Measurements from ENCODE around the gene YARS1. TPM values are rescaled to one million over a fixed set of nuclear protein-coding genes. Genes with fewer than 3 reads are reported as not detected.

The YARS1 gene
- total and polyA plus RNA-seq, 2 of the 13 experiments (the other 11 are each of a cell fraction or from before 2014, with no cell fraction given) = 50.1 to 113 TPM

DNA sequence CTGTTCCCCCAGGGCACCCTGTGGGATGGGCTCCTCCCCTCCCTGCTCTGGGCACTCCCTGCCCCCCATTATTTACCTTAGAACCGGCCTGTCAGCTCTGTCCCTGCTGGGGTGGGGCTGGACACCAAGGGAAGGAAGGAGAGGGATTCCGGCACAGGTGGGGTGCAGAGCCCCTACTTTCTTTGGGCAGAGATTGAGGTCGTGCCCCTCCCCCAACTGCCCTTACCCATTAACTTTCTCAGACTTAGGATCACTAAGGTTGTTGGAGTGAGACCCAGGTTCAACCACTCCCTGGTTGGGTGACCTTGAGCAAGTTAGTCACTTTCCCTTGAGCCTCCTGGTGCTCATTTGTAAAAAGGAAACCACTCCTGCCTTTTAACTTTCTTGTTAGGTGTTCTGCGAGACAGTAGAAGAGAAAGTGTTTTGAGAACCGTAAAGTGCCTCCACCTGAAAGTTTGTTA lies 57.6 kb downstream of the YARS1 start (continued):
- TF ChIP-seq, protein P1, sequence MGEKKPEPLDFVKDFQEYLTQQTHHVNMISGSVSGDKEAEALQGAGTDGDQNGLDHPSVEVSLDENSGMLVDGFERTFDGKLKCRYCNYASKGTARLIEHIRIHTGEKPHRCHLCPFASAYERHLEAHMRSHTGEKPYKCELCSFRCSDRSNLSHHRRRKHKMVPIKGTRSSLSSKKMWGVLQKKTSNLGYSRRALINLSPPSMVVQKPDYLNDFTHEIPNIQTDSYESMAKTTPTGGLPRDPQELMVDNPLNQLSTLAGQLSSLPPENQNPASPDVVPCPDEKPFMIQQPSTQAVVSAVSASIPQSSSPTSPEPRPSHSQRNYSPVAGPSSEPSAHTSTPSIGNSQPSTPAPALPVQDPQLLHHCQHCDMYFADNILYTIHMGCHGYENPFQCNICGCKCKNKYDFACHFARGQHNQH (CRISPR knock-in tag; IDR thresholded peaks at IDR 0.05) = no peak
- TF ChIP-seq GFI1 (CRISPR knock-in tag; IDR thresholded peaks at IDR 0.05; ENCODE audit: borderline replicate concordance) = no peak
- TF ChIP-seq NR1H2 (CRISPR knock-in tag; IDR thresholded peaks at IDR 0.05; ENCODE audit: borderline replicate concordance, low read depth) = no peak
- no peak for TF ChIP-seq ZNF382 (CRISPR knock-in tag; IDR thresholded peaks at IDR 0.05; ENCODE audit: borderline replicate concordance)
- no peak for TF ChIP-seq HOXA3 (CRISPR knock-in tag; IDR thresholded peaks at IDR 0.05)
- TF ChIP-seq GPN1 (CRISPR knock-in tag; IDR thresholded peaks at IDR 0.05; ENCODE audit: borderline replicate concordance) = no peak
- TF ChIP-seq KLF6 (CRISPR knock-in tag; IDR thresholded peaks at IDR 0.05) = 0 out of 2 replicates have a peak, but pooled peaks have one; percentile 38
- TF ChIP-seq SMC3 (IDR thresholded peaks at IDR 0.05; ENCODE audit: low read length) = no peak
- no peak for TF ChIP-seq FOXK2 (IDR thresholded peaks at IDR 0.05)
- TF ChIP-seq, protein P2, sequence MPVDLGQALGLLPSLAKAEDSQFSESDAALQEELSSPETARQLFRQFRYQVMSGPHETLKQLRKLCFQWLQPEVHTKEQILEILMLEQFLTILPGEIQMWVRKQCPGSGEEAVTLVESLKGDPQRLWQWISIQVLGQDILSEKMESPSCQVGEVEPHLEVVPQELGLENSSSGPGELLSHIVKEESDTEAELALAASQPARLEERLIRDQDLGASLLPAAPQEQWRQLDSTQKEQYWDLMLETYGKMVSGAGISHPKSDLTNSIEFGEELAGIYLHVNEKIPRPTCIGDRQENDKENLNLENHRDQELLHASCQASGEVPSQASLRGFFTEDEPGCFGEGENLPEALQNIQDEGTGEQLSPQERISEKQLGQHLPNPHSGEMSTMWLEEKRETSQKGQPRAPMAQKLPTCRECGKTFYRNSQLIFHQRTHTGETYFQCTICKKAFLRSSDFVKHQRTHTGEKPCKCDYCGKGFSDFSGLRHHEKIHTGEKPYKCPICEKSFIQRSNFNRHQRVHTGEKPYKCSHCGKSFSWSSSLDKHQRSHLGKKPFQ (CRISPR knock-in tag; IDR thresholded peaks at IDR 0.05; ENCODE audit: insufficient replicate concordance) = no peak
- no peak for TF ChIP-seq ZNF737 (CRISPR knock-in tag; IDR thresholded peaks at IDR 0.05; ENCODE audit: borderline replicate concordance)
- no peak for TF ChIP-seq BORCS8-MEF2B (CRISPR knock-in tag; IDR thresholded peaks at IDR 0.05)
- TF ChIP-seq SRSF9 (IDR thresholded peaks at IDR 0.05; ENCODE audit: borderline replicate concordance, insufficient read depth, low read depth, low read length, poor library complexity, severe bottlenecking) = no peak
- 0 out of 2 replicates have a peak, but pooled peaks have one; percentile 20 for TF ChIP-seq FOXA3 (CRISPR knock-in tag; IDR thresholded peaks at IDR 0.05)
- TF ChIP-seq POLR2A (IDR thresholded peaks at IDR 0.05; ENCODE audit: insufficient read depth in 1 of 2, low read depth in 2 of 2, low read length in 2 of 2) = no peak; a peak in 1 of 4 replicates
- TF ChIP-seq NR2C2 (CRISPR knock-in tag; IDR thresholded peaks at IDR 0.05; ENCODE audit: borderline replicate concordance) = no peak
- TF ChIP-seq, protein P3, sequence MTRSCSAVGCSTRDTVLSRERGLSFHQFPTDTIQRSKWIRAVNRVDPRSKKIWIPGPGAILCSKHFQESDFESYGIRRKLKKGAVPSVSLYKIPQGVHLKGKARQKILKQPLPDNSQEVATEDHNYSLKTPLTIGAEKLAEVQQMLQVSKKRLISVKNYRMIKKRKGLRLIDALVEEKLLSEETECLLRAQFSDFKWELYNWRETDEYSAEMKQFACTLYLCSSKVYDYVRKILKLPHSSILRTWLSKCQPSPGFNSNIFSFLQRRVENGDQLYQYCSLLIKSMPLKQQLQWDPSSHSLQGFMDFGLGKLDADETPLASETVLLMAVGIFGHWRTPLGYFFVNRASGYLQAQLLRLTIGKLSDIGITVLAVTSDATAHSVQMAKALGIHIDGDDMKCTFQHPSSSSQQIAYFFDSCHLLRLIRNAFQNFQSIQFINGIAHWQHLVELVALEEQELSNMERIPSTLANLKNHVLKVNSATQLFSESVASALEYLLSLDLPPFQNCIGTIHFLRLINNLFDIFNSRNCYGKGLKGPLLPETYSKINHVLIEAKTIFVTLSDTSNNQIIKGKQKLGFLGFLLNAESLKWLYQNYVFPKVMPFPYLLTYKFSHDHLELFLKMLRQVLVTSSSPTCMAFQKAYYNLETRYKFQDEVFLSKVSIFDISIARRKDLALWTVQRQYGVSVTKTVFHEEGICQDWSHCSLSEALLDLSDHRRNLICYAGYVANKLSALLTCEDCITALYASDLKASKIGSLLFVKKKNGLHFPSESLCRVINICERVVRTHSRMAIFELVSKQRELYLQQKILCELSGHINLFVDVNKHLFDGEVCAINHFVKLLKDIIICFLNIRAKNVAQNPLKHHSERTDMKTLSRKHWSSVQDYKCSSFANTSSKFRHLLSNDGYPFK (CRISPR knock-in tag; IDR thresholded peaks at IDR 0.05; ENCODE audit: borderline replicate concordance) = no peak
- no peak for TF ChIP-seq NCOR1 (IDR thresholded peaks at IDR 0.05; ENCODE audit: borderline replicate concordance, low read length)
- no peak for TF ChIP-seq ZNF562 (CRISPR knock-in tag; IDR thresholded peaks at IDR 0.05; ENCODE audit: borderline replicate concordance)
- no peak for TF ChIP-seq MYC (CRISPR knock-in tag; IDR thresholded peaks at IDR 0.05; ENCODE audit: borderline replicate concordance)
- TF ChIP-seq EP300 (IDR thresholded peaks at IDR 0.05; ENCODE audit: low read depth in 2 of 2, low read length in 2 of 2) = no peak
- TF ChIP-seq EP300 (CRISPR knock-in tag; IDR thresholded peaks at IDR 0.05; ENCODE audit: borderline replicate concordance) = no peak
- TF ChIP-seq SP2 (CRISPR knock-in tag; IDR thresholded peaks at IDR 0.05) = no peak
- TF ChIP-seq ZNF557 (CRISPR knock-in tag; IDR thresholded peaks at IDR 0.05) = no peak
- TF ChIP-seq TARDBP (CRISPR knock-in tag; IDR thresholded peaks at IDR 0.05) = no peak
- TF ChIP-seq ZNF589 (CRISPR knock-in tag; conservative IDR thresholded peaks at IDR 0.05) = peak; percentile 50; the same call in 1 of the 2 replicates

All from HepG2 (cell line).